PC-3 (cell line): ENCODE results near the gene AUTS2. TPM values are rescaled to one million over a fixed set of nuclear protein-coding genes. Genes with fewer than 3 reads are reported as not detected.

Experiments used
- ATAC-seq: fragments of 200-7000 bp; cut with Tn5 transposase; 2 replicates; pipeline ENCODE4 v1.9.1; 2020; ENCODE audit warnings: mild to moderate bottlenecking, moderate library complexity
- BruUV-seq: library from RNA; stranded (reverse); fragments of 400-500 nt; replicated peaks from 2 replicates; lab custom pipeline; 2021; lab: Mats Ljungman, UMichigan
- CTCF ChIA-PET: fragments of 300-600 bp; sonication (Branson Sonifier 250); formaldehyde crosslinking; loops from one replicate; lab custom pipeline; 2022; ENCODE audit warnings: antibody characterized with exemption; lab: Charles Lee
- POLR2A ChIA-PET: fragments of 300-600 bp; sonication (Branson Sonifier 250); formaldehyde crosslinking; loops from one replicate; lab custom pipeline; 2022; ENCODE audit warnings: antibody characterized with exemption; ENCODE audit not compliant: unreplicated experiment; lab: Charles Lee
- DNase-seq: peaks from one replicate; pipeline ENCODE4 v3.0.0-alpha.2; 2015
- H2AFZ ChIP-seq: fragments of 300-600 bp; sonication (generic); 2 replicates; pipeline ENCODE4 v1.6.0; 2016; ENCODE audit warnings: antibody characterized with exemption, low read length
- H3F3A ChIP-seq: fragments of 300-600 bp; sonication (generic); one replicate; pipeline ENCODE4 v1.6.0; 2017; ENCODE audit warnings: antibody characterized with exemption, low read length, control low read depth, mild to moderate bottlenecking; ENCODE audit not compliant: unreplicated experiment
- H3K27ac ChIP-seq: fragments of 300-600 bp; sonication (generic); 2 replicates; pipeline ENCODE4 v1.5.1; 2016; ENCODE audit warnings: mild to moderate bottlenecking, low read length
- H3K27me3 ChIP-seq: fragments of 300-600 bp; sonication (generic); 2 replicates; pipeline ENCODE4 v1.6.1; 2016; ENCODE audit warnings: low read length, mixed read lengths
- H3K36me3 ChIP-seq: fragments of 300-600 bp; sonication (generic); 2 replicates; pipeline ENCODE4 v1.6.1; 2016; ENCODE audit warnings: low read depth, mixed run types, low read length, mixed read lengths
- H3K4me1 ChIP-seq: fragments of 300-600 bp; sonication (generic); 2 replicates; pipeline ENCODE4 v1.5.1; 2016; ENCODE audit warnings: low read length; ENCODE audit not compliant: insufficient read depth
- H3K4me2 ChIP-seq: fragments of 300-600 bp; sonication (generic); 2 replicates; pipeline ENCODE4 v1.6.0; 2016; ENCODE audit warnings: low read length
- H3K4me3 ChIP-seq: fragments of 300-600 bp; sonication (generic); 2 replicates; pipeline ENCODE4 v1.5.1; 2016; ENCODE audit warnings: mild to moderate bottlenecking, low read length, mixed read lengths
- H3K79me2 ChIP-seq: fragments of 300-600 bp; sonication (generic); 2 replicates; pipeline ENCODE4 v1.6.1; 2017; ENCODE audit warnings: low read length, mixed read lengths
- H3K9ac ChIP-seq: fragments of 300-600 bp; sonication (generic); 2 replicates; pipeline ENCODE4 v1.6.0; 2016; ENCODE audit warnings: mild to moderate bottlenecking, low read length
- H3K9me2 ChIP-seq: fragments of 300-600 bp; sonication (generic); replicated peaks from 2 replicates; pipeline ENCODE4 v1.6.1; 2016; ENCODE audit warnings: mixed run types, low read length, mixed read lengths
- H3K9me3 ChIP-seq: fragments of 300-600 bp; sonication (generic); 2 replicates; pipeline ENCODE4 v1.6.1; 2016; ENCODE audit warnings: low read length, mixed read lengths
- H4K20me1 ChIP-seq: fragments of 300-600 bp; sonication (generic); 2 replicates; pipeline ENCODE4 v1.6.1; 2016; ENCODE audit warnings: low read length, mixed read lengths
- CTCF ChIP-seq: fragments of 300-600 bp; sonication (generic); conservative IDR thresholded peaks from 2 replicates; pipeline ENCODE4 v1.5.1; 2017; ENCODE audit warnings: antibody characterized with exemption, low read depth, mild to moderate bottlenecking, low read length
- EZH2 ChIP-seq: fragments of 300-600 bp; sonication (generic); IDR thresholded peaks from one replicate; pipeline ENCODE4 v1.6.1; 2017; ENCODE audit warnings: antibody characterized with exemption, mild to moderate bottlenecking, low read length; ENCODE audit not compliant: unreplicated experiment
- EZH2phosphoT487 ChIP-seq: fragments of 300-600 bp; sonication (generic); IDR thresholded peaks from 2 replicates; pipeline ENCODE4 v1.6.1; 2018; ENCODE audit warnings: mild to moderate bottlenecking, antibody characterized with exemption, low read length, borderline replicate concordance
- intact Hi-C: fragments of 100-400 bp; cut with micrococcal nuclease; formaldehyde crosslinking; loops from 2 replicates; pipeline ENCODE4 v1.9.0; 2023
- total RNA-seq: library from RNA; depleted of rRNA; stranded (reverse); fragments of >200 nt; gene quantifications from 2 replicates; pipeline ENCODE4 v1.2.3, GENCODE V29; 2014

Gene AUTS2
- total RNA-seq, 1 experiment from 2014 or later: not detected

GRCh38 chr7:70480927-70481569 lies 882.8 kb downstream of the AUTS2 start:
- Histone ChIP-seq H3K27me3 (no peaks in the 10 kb centered on the region), H3K4me3 (no peak overlapping the region), H3K4me1 (no peaks in the 10 kb centered on the region), H3K9ac (no peak overlapping the region), H2AFZ (no peak overlapping the region), H3K4me2 (no peak overlapping the region), H4K20me1 (no peaks in the 10 kb centered on the region), H3K27ac (no peak overlapping the region), H3K9me3 (no peaks in the 10 kb centered on the region), H3F3A (no peaks in the 10 kb centered on the region), H3K36me3 (no peaks in the 10 kb centered on the region), H3K79me2 (no peaks in the 10 kb centered on the region), H3K9me2 (no peaks in the 10 kb centered on the region)
- TF ChIP-seq CTCF: no peak
- no peak for TF ChIP-seq EZH2
- no TSS peak for BruUV-seq
- DNase-seq: no peak
- CTCF ChIA-PET: no interaction called here
- POLR2A ChIA-PET: no interaction called here
- no peak for ATAC-seq
- intact Hi-C loops: no loop called here

GRCh38 chr7:70481570-70482123 lies 883.4 kb downstream of the AUTS2 start:
- ChIA-PET CTCF (no interaction called here), POLR2A (no interaction called here)
- intact Hi-C loops: no loop called here
- H3K27ac ChIP-seq: no peak overlapping the region
- no peak for TF ChIP-seq EZH2phosphoT487
- no peak for TF ChIP-seq CTCF
- TF ChIP-seq EZH2: no peak
- no peaks in the 10 kb centered on the region for H3K9me2 ChIP-seq
- ATAC-seq (no peak), DNase-seq (no peak)
- H3K27me3 ChIP-seq: no peaks in the 10 kb centered on the region
- H3K4me2 ChIP-seq: no peak overlapping the region
- H3K36me3 ChIP-seq: no peaks in the 10 kb centered on the region
- H4K20me1 ChIP-seq: no peaks in the 10 kb centered on the region
- no peaks in the 10 kb centered on the region for H3K79me2 ChIP-seq
- H3K9ac ChIP-seq: no peak overlapping the region
- H3K4me1 ChIP-seq: no peaks in the 10 kb centered on the region
- H2AFZ ChIP-seq: no peak overlapping the region
- no peaks in the 10 kb centered on the region for H3F3A ChIP-seq
- BruUV-seq: no TSS peak
- H3K9me3 ChIP-seq: no peaks in the 10 kb centered on the region
- H3K4me3 ChIP-seq: no peak overlapping the region

GRCh38 chr7:70484255-70484654 lies 886.0 kb downstream of the AUTS2 start:
- ATAC-seq (no peak), DNase-seq (no peak)
- H3K4me2 ChIP-seq: no peak overlapping the region
- H3K36me3 ChIP-seq: no peaks in the 10 kb centered on the region
- H2AFZ ChIP-seq: no peak overlapping the region
- no TSS peak for BruUV-seq
- no peaks in the 10 kb centered on the region for H3K27me3 ChIP-seq
- intact Hi-C loops: no loop called here
- H3F3A ChIP-seq: no peaks in the 10 kb centered on the region
- TF ChIP-seq EZH2phosphoT487 (no peak), CTCF (no peak), EZH2 (no peak)
- ChIA-PET CTCF (no interaction called here), POLR2A (no interaction called here)
- H3K9me2 ChIP-seq: no peaks in the 10 kb centered on the region
- no peak overlapping the region for H3K27ac ChIP-seq
- H4K20me1 ChIP-seq: no peaks in the 10 kb centered on the region
- H3K79me2 ChIP-seq: no peaks in the 10 kb centered on the region
- no peak overlapping the region for H3K9ac ChIP-seq
- no peaks in the 10 kb centered on the region for H3K4me1 ChIP-seq
- 0 out of 2 replicates have a peak, but pooled peaks cover 3% of the 10 kb centered on the region for H3K9me3 ChIP-seq
- no peak overlapping the region for H3K4me3 ChIP-seq
